Osteocyte (in vitro differentiated cells): ENCODE results near the gene OAS3. TPM values are rescaled to one million over a fixed set of nuclear protein-coding genes. Genes with fewer than 3 reads are reported as not detected.
A peak's percentile ranks its signal among the peaks of the same experiment; 100 is the strongest.

Experiments used
- DNase-seq: peaks from one replicate; pipeline ENCODE4 v3.0.0; 2021; ENCODE audit warnings: mixed read lengths; ENCODE audit not compliant: unreplicated experiment; ENCODE audit errors: extremely low spot score
- H3K27ac Mint-ChIP-seq: one replicate; pipeline ENCODE4 v1.8.0; 2021; ENCODE audit warnings: mild to moderate bottlenecking, mixed read lengths; ENCODE audit not compliant: unreplicated experiment
- H3K27me3 Mint-ChIP-seq: one replicate; pipeline ENCODE4 v1.8.0; 2021; ENCODE audit warnings: mixed read lengths; ENCODE audit not compliant: unreplicated experiment
- H3K36me3 Mint-ChIP-seq: one replicate; pipeline ENCODE4 v1.8.0; 2021; ENCODE audit warnings: mixed read lengths; ENCODE audit not compliant: unreplicated experiment
- H3K4me1 Mint-ChIP-seq: one replicate; pipeline ENCODE4 v1.8.0; 2021; ENCODE audit warnings: mixed read lengths; ENCODE audit not compliant: unreplicated experiment
- H3K4me3 Mint-ChIP-seq: one replicate; pipeline ENCODE4 v1.8.0; 2021; ENCODE audit warnings: mild to moderate bottlenecking, moderate library complexity, mixed read lengths; ENCODE audit not compliant: unreplicated experiment
- H3K9me3 Mint-ChIP-seq: one replicate; pipeline ENCODE4 v1.8.0; 2021; ENCODE audit warnings: mixed read lengths; ENCODE audit not compliant: unreplicated experiment
- CTCF ChIP-seq: fragments of 200-600 bp; sonication (generic); IDR thresholded peaks from 2 replicates; pipeline ENCODE4 v1.5.0; 2021; ENCODE audit warnings: antibody characterized with exemption, mild to moderate bottlenecking, moderate library complexity
- total RNA-seq: library from RNA; stranded (reverse); gene quantifications from 2 replicates; pipeline ENCODE4 v1.2.1, GENCODE V29; 2021

Gene OAS3
- total RNA-seq, 1 donor from 2014 or later = 0.13 TPM

DNA sequence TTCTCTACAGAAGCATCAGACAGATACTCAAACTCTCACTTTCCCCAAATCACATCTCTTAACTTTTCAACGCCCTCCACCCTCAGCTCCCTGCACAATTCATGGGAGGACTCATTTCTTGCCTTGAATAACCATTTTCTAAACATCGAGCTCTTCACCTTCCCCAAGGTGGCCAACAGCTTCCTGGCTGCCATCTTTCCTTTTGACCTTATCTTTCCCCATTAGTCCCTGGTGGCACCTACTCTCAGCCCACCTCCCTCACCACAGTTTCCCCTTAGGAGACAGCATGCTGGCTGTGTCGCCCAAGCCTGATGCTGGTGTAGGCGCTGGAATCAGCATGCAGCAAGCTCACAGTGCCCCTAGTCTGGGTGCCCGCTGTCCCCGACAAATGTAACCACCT is 39.9 kb upstream of the OAS3 start:
- H3K9me3 Mint-ChIP-seq = no peaks in the 10 kb centered on the region
- H3K4me3 Mint-ChIP-seq = no peak overlapping the region
- no peak overlapping the region for H3K27ac Mint-ChIP-seq
- no peak for TF ChIP-seq CTCF
- peak; percentile 78 for DNase-seq
- peaks cover under 1% of the 10 kb centered on the region for H3K4me1 Mint-ChIP-seq
- no peaks in the 10 kb centered on the region for H3K36me3 Mint-ChIP-seq
- no peaks in the 10 kb centered on the region for H3K27me3 Mint-ChIP-seq

GRCh38 chr12:112900298-112901145 is 37.8 kb upstream of the OAS3 start:
- TF ChIP-seq CTCF = peak; percentile 56
- Mint-ChIP-seq H3K4me3 (no peak overlapping the region), H3K27me3 (no peaks in the 10 kb centered on the region), H3K9me3 (no peaks in the 10 kb centered on the region), H3K27ac (no peak overlapping the region), H3K36me3 (no peaks in the 10 kb centered on the region), H3K4me1 (peaks cover 13% of the 10 kb centered on the region)
- DNase-seq = no peak

DNA sequence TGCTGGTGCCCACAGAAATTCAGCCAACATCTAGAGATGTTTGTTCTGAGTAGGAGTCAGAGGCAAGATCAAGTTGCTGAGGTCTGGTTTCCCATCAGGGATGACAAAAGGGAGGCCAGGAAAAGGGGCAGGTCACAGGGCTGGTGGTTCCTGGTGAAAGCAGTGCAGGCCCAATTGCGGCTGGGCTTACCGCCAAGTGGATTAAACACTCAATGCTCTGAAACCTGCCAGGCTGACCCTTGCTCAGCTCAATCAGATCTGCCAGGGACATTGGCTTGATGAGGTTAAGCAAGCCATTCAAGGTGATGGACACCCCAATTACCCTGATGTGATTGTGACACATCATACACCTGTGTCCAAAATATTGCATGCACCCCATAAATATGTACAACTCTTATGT is 37.0 kb upstream of the OAS3 start:
- peaks cover 14% of the 10 kb centered on the region for H3K4me1 Mint-ChIP-seq
- H3K36me3 Mint-ChIP-seq = no peaks in the 10 kb centered on the region
- no peak overlapping the region for H3K4me3 Mint-ChIP-seq

GRCh38 chr12:112904571-112904970 is 33.7 kb upstream of the OAS3 start:
- H3K27ac Mint-ChIP-seq = no peak overlapping the region
- no peak for TF ChIP-seq CTCF
- H3K27me3 Mint-ChIP-seq = peaks cover 2% of the 10 kb centered on the region
- H3K4me3 Mint-ChIP-seq = no peak overlapping the region
- H3K36me3 Mint-ChIP-seq = no peaks in the 10 kb centered on the region
- DNase-seq = no peak
- peaks cover 21% of the 10 kb centered on the region for H3K4me1 Mint-ChIP-seq
- no peaks in the 10 kb centered on the region for H3K9me3 Mint-ChIP-seq

More for the DNA sequence above, 37.0 kb upstream of the OAS3 start:
- no peak for DNase-seq
- H3K27me3 Mint-ChIP-seq = no peaks in the 10 kb centered on the region
- no peak for TF ChIP-seq CTCF
- no peaks in the 10 kb centered on the region for H3K9me3 Mint-ChIP-seq
- no peak overlapping the region for H3K27ac Mint-ChIP-seq

- Mint-ChIP-seq H3K4me1 (peaks cover 21% of the 10 kb centered on the region), H3K4me3 (no peak overlapping the region), H3K36me3 (no peaks in the 10 kb centered on the region), H3K27ac (no peak overlapping the region), H3K27me3 (peaks cover 2% of the 10 kb centered on the region), H3K9me3 (peaks cover 4% of the 10 kb centered on the region)
- TF ChIP-seq CTCF = no peak
- peak; percentile 65 for DNase-seq
These were observed 32.7 kb upstream of the OAS3 start for GRCh38 chr12:112905451-112906089.
